Mesendoderm (in vitro differentiated cells): ENCODE results near the gene PEX16.

Experiments used
- DNase-seq: peaks from one replicate; pipeline ENCODE4 v3.0.0; 2013
- H2AK5ac ChIP-seq: 2 replicates; pipeline ENCODE4 v1.6.1; 2013; ENCODE audit warnings: low read length, inconsistent platforms
- H2BK120ac ChIP-seq: 2 replicates; pipeline ENCODE4 v1.6.1; 2013; ENCODE audit warnings: low read depth, mild to moderate bottlenecking, low read length, moderate library complexity, mixed read lengths
- H2BK15ac ChIP-seq: replicated peaks from 2 replicates; pipeline ENCODE4 v1.6.1; 2013; ENCODE audit warnings: low read depth, mild to moderate bottlenecking, moderate library complexity
- H2BK5ac ChIP-seq: 2 replicates; pipeline ENCODE4 v1.6.1; 2013; ENCODE audit warnings: low read length, inconsistent platforms
- H3K18ac ChIP-seq: 2 replicates; pipeline ENCODE4 v1.6.1; 2013; ENCODE audit warnings: mild to moderate bottlenecking, low read length, mixed read lengths
- H3K23ac ChIP-seq: one replicate; pipeline ENCODE4 v1.6.1; 2013; ENCODE audit warnings: low read length
- H3K27ac ChIP-seq: 2 replicates; pipeline ENCODE4 v1.5.1; 2013; ENCODE audit warnings: low read depth, mild to moderate bottlenecking, inconsistent platforms, low read length, moderate library complexity
- H3K27me3 ChIP-seq: 2 replicates; pipeline ENCODE4 v1.6.1; 2013; ENCODE audit warnings: low read length, control low read depth, mild to moderate bottlenecking, inconsistent platforms; ENCODE audit not compliant: insufficient read depth, poor library complexity
- H3K36me3 ChIP-seq: 2 replicates; pipeline ENCODE4 v1.6.1; 2013; ENCODE audit warnings: low read length, inconsistent platforms; ENCODE audit not compliant: control insufficient read depth, insufficient read depth
- H3K4ac ChIP-seq: one replicate; pipeline ENCODE4 v1.6.1; 2013; ENCODE audit warnings: low read depth, mild to moderate bottlenecking, low read length, moderate library complexity
- H3K4me1 ChIP-seq: 2 replicates; pipeline ENCODE4 v1.6.1; 2013; ENCODE audit warnings: low read depth, low read length, inconsistent platforms; ENCODE audit not compliant: control insufficient read depth
- H3K4me2 ChIP-seq: 2 replicates; pipeline ENCODE4 v1.6.1; 2013; ENCODE audit warnings: low read length
- H3K4me3 ChIP-seq: 2 replicates; pipeline ENCODE4 v1.5.1; 2013; ENCODE audit warnings: mild to moderate bottlenecking, low read length
- H3K56ac ChIP-seq: one replicate; pipeline ENCODE4 v1.6.1; 2013; ENCODE audit warnings: low read length
- H3K79me1 ChIP-seq: 2 replicates; pipeline ENCODE4 v1.6.1; 2013; ENCODE audit warnings: low read length, inconsistent platforms
- H3K79me2 ChIP-seq: 2 replicates; pipeline ENCODE4 v1.6.1; 2013; ENCODE audit warnings: mild to moderate bottlenecking, low read length; ENCODE audit not compliant: control insufficient read depth, insufficient read depth
- H3K9ac ChIP-seq: 2 replicates; pipeline ENCODE4 v1.6.1; 2013; ENCODE audit warnings: low read length, inconsistent platforms
- H4K5ac ChIP-seq: one replicate; pipeline ENCODE4 v1.6.1; 2013; ENCODE audit warnings: low read length
- H4K8ac ChIP-seq: one replicate; pipeline ENCODE4 v1.6.1; 2013; ENCODE audit warnings: low read depth, mild to moderate bottlenecking, control low read depth, low read length, moderate library complexity
- WGBS: extraction: QIAGEN DNeasy Blood & Tissue Kit; methylation state at CpG from one replicate; pipeline ENCODE4 v1.1.7; 2013; ENCODE audit warnings: low lambda C conversion rate, missing lambda C conversion rate; ENCODE audit not compliant: insufficient coverage; ENCODE audit errors: extremely low coverage; 5-methylcytosine and 5-hydroxymethylcytosine counted together

Gene PEX16

DNA sequence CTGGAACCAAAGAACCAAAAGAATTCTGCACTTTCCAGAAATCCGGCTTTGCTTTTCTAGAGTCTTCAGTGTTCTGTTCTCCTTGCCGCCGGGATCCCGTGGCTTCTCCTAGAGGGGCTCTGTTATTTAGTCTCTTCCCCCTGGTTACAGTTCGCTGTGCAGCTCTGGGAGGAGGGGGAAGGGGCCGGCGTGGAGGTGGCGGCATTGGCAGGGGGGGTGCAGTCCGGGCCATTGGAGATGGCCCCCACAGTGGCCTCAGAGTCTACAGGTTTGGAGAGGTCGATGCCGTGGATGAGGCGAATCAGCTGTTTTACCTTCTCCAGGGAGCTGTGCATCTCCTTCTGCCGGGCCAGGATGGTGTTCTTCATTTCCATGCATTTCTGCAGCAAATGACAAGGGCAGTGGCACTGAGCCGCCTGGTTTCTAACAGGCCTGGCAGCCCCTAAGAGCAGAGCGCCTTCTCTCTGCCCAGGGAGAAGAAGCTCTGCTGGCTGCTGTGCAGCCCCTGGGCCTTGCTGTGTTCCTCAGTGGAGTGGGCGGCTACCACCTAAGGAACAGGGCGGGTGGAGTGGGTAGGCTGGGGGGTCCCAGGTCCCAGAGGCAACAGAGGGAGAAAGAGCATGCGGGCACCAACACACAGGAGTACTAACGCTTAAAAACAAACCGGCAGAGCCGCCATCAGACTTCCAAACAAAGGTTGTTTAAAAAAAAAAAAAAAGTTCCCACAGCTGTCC is 16.3 kb upstream of the PEX16 start:
- no peak for DNase-seq
- no peak overlapping the region for H3K23ac ChIP-seq
- no peak overlapping the region for H3K4me3 ChIP-seq
- no peaks in the 10 kb centered on the region for H3K79me2 ChIP-seq
- H3K9ac ChIP-seq = no peak overlapping the region
- no peak overlapping the region for H2BK15ac ChIP-seq
- no peaks in the 10 kb centered on the region for H3K79me1 ChIP-seq
- H2BK120ac ChIP-seq = no peak overlapping the region
- H2BK5ac ChIP-seq = no peak overlapping the region
- no peak overlapping the region for H3K56ac ChIP-seq
- H2AK5ac ChIP-seq = no peak overlapping the region
- no peaks in the 10 kb centered on the region for H3K4me1 ChIP-seq
- no peak overlapping the region for H3K27ac ChIP-seq
- H4K8ac ChIP-seq = no peak overlapping the region
- no CpG with 5 or more reads among the region's 21 CpGs for WGBS
- no peak overlapping the region for H3K4ac ChIP-seq
- no peak overlapping the region for H3K18ac ChIP-seq
- no peaks in the 10 kb centered on the region for H3K27me3 ChIP-seq
- H3K4me2 ChIP-seq = no peak overlapping the region
- H3K36me3 ChIP-seq = no peaks in the 10 kb centered on the region
- H4K5ac ChIP-seq = no peak overlapping the region

DNA sequence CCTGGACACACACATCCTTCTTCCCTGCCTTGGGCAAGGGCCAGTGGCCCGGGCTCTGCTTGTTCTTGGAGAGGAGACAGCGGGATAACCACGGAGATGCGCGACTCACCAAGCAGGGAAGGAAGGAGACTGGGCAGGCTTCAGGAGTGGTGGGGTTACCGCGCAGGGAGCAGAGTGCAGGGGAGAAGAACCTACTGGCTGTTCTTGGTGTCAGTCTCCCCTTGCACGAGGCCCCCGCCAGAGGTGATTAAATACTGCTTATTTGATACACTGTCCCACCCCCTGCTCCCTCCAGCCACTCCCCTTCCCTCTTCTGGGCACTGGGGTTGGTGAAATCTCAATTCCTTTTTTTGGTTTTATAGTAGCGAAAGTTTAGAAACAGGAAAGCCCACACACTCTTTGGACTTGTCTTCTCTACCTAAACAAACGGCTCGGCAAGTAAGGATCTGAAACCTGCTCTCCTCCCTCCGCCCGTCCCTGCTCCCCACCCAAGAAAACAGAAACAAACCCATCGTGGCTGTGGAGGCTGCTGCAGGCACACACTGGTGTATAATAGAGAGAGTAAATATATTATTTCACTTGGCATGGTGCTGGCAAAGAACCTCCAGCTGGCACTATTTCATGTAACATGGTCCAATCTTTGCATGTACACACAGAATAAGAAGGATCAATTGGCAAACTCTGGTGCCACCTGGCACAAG is 15.6 kb upstream of the PEX16 start:
- H3K56ac ChIP-seq = no peak overlapping the region
- H2BK15ac ChIP-seq = no peak overlapping the region
- no peaks in the 10 kb centered on the region for H3K4me1 ChIP-seq
- H2AK5ac ChIP-seq = no peak overlapping the region
- no peak overlapping the region for H4K5ac ChIP-seq
- no peak overlapping the region for H3K27ac ChIP-seq
- H3K18ac ChIP-seq = no peak overlapping the region
- WGBS = no CpG with 5 or more reads among the region's 15 CpGs
- no peaks in the 10 kb centered on the region for H3K79me2 ChIP-seq
- H3K4me3 ChIP-seq = no peak overlapping the region
- no peak for DNase-seq
- no peaks in the 10 kb centered on the region for H3K79me1 ChIP-seq
- H3K9ac ChIP-seq = no peak overlapping the region
- H4K8ac ChIP-seq = no peak overlapping the region
- H3K4ac ChIP-seq = no peak overlapping the region
- H3K4me2 ChIP-seq = no peak overlapping the region
- no peaks in the 10 kb centered on the region for H3K27me3 ChIP-seq
- no peak overlapping the region for H3K23ac ChIP-seq
- H2BK120ac ChIP-seq = no peak overlapping the region
- no peak overlapping the region for H2BK5ac ChIP-seq
- no peaks in the 10 kb centered on the region for H3K36me3 ChIP-seq

DNA sequence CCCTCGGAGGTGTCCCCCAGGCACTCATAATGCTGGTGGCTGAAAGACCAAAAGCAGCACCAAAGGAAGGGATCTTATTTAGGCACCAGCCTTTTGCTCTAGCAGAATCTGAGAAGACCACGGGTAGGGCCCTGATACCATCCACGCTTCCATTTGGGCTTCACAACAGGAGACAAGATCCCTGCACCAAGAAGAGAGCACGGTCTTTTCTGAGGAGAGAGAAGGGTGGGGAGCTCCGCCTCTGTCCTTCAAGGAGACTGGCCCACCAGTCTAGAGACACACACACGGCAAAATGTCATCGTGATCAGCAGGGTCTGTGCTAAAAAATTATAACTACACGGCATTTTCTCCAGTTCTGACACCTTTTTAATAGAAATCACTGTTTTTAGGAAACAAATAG is 14.5 kb upstream of the PEX16 start:
- Histone ChIP-seq H3K56ac (no peak overlapping the region), H3K9ac (no peak overlapping the region), H2BK15ac (no peak overlapping the region), H3K36me3 (no peaks in the 10 kb centered on the region), H3K79me2 (no peaks in the 10 kb centered on the region), H3K23ac (no peak overlapping the region), H3K4me2 (no peak overlapping the region), H2AK5ac (no peak overlapping the region), H3K27ac (no peak overlapping the region), H3K4ac (no peak overlapping the region), H4K8ac (no peak overlapping the region), H4K5ac (no peak overlapping the region), H3K4me3 (no peak overlapping the region), H2BK120ac (no peak overlapping the region), H2BK5ac (no peak overlapping the region), H3K79me1 (no peaks in the 10 kb centered on the region), H3K4me1 (no peaks in the 10 kb centered on the region), H3K27me3 (no peaks in the 10 kb centered on the region), H3K18ac (no peak overlapping the region)
- DNase-seq = no peak
- WGBS = no CpG with 5 or more reads among the region's 8 CpGs

DNA sequence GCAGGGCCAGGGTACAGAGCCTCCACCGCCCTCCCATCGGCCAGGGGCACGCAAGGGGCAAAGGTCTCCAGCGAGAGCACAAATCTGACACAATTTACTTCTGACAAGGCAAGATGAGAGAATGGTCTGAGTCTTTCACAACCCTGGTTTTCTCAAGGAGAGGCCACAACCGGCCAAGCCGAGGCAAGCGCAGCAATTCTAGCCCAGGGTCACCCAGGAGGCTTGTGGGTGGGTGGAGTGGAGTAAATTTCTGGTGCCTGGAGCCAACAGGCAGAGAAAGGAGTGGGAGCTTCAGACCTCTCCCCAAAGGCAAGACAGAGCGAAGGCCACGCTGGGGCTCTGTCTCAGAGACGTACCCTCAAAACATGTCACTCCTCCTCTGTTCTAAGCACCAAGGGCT is 14.1 kb upstream of the PEX16 start:
- Histone ChIP-seq H3K9ac (no peak overlapping the region), H3K4ac (no peak overlapping the region), H2AK5ac (no peak overlapping the region), H3K18ac (no peak overlapping the region), H3K56ac (no peak overlapping the region), H3K23ac (no peak overlapping the region), H3K79me2 (no peaks in the 10 kb centered on the region), H3K4me3 (no peak overlapping the region), H2BK120ac (no peak overlapping the region), H4K8ac (no peak overlapping the region), H3K4me2 (no peak overlapping the region), H4K5ac (no peak overlapping the region), H3K4me1 (no peaks in the 10 kb centered on the region), H3K27me3 (no peaks in the 10 kb centered on the region), H2BK5ac (no peak overlapping the region), H2BK15ac (no peak overlapping the region), H3K36me3 (no peaks in the 10 kb centered on the region), H3K79me1 (no peaks in the 10 kb centered on the region), H3K27ac (no peak overlapping the region)
- WGBS = no CpG with 5 or more reads among the region's 10 CpGs
- DNase-seq = no peak

DNA sequence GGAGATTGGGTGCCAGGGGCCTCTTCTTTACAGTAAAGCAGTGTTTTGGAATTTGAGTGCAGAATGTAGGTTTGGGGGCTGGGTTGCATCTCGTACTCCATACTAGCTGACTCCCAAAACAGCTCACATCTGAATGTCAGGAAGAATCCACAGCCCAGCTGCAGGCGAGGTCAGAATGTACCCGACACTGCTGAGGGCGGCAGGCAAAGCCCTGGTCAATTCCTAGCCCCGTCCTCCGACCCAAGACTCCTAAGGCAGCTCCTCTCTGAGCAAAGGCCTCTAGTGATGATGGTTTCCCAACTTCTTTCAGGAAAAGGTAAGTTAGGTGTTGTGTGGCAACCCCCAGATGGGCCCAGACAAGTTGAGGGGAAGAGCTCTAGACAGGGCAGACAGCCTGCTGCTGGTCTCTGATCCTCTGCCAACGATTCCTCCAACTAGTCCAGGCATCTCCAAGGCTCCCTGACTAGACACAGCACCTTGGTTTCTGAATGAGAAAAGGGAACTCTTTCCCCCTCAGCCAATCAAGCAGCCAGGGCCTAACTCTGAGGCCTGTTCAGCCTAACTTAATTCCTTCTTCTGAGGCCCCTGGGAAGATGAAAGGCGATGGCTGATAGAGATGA is 13.4 kb upstream of the PEX16 start:
- H3K18ac ChIP-seq = no peak overlapping the region
- no peak overlapping the region for H3K4ac ChIP-seq
- H3K9ac ChIP-seq = no peak overlapping the region
- no peak overlapping the region for H3K27ac ChIP-seq
- H2BK5ac ChIP-seq = no peak overlapping the region
- no peak overlapping the region for H2BK15ac ChIP-seq
- H3K4me3 ChIP-seq = no peak overlapping the region
- no peak overlapping the region for H3K56ac ChIP-seq
- H3K4me1 ChIP-seq = no peaks in the 10 kb centered on the region
- H3K23ac ChIP-seq = no peak overlapping the region
- H2AK5ac ChIP-seq = no peak overlapping the region
- H3K79me1 ChIP-seq = no peaks in the 10 kb centered on the region
- H4K5ac ChIP-seq = no peak overlapping the region
- no peak for DNase-seq
- H2BK120ac ChIP-seq = no peak overlapping the region
- no CpG with 5 or more reads among the region's 8 CpGs for WGBS
- H3K36me3 ChIP-seq = no peaks in the 10 kb centered on the region
- H3K27me3 ChIP-seq = no peaks in the 10 kb centered on the region
- no peaks in the 10 kb centered on the region for H3K79me2 ChIP-seq
- H3K4me2 ChIP-seq = no peak overlapping the region
- no peak overlapping the region for H4K8ac ChIP-seq
